H1 (cell line): ENCODE measurements around the gene PLEKHG5. TPM values are rescaled to one million over a fixed set of nuclear protein-coding genes. Genes with fewer than 3 reads are reported as not detected.

Experiments
- CTCF ChIA-PET: fragments of 300-600 bp; sonication (Branson Sonifier 250); formaldehyde crosslinking; loops from one replicate; lab custom pipeline; 2021; ENCODE audit not compliant: partially characterized antibody; lab: Charles Lee
- POLR2A ChIA-PET: fragments of 300-600 bp; sonication (Branson Sonifier 250); formaldehyde crosslinking; loops from one replicate; lab custom pipeline; 2021; ENCODE audit warnings: inconsistent platforms; ENCODE audit not compliant: partially characterized antibody; lab: Charles Lee
- DNase-seq, 2 experiments: peaks; one replicate each; pipeline versions ENCODE4 v3.0.0 to v3.0.0-alpha.2; 2010 to 2022; ENCODE audit warnings: low spot score in 2 of 2, low read depth in 1 of 2, mixed read lengths in 1 of 2
- FAIRE-seq: peaks from 2 replicates; lab custom pipeline; 2011; peaks lifted over from hg19 to GRCh38; lab: Jason Lieb, UNC
- H2AFZ ChIP-seq: 2 replicates; pipeline ENCODE4 v1.8.1; 2012; ENCODE audit warnings: low read length, inconsistent platforms
- H2AK5ac ChIP-seq: 2 replicates; pipeline ENCODE4 v1.6.1; 2013; ENCODE audit warnings: low read depth, low read length
- H2BK120ac ChIP-seq: replicated peaks from 2 replicates; pipeline ENCODE3; 2013; ENCODE audit warnings: low read depth, low read length, inconsistent platforms
- H2BK12ac ChIP-seq: 2 replicates; pipeline ENCODE4 v1.6.1; 2013; ENCODE audit warnings: low read depth, low read length
- H2BK15ac ChIP-seq: 2 replicates; pipeline ENCODE4 v1.6.1; 2013; ENCODE audit warnings: low read length
- H2BK20ac ChIP-seq: 2 replicates; pipeline ENCODE4 v1.6.1; 2013; ENCODE audit warnings: low read length
- H2BK5ac ChIP-seq: 2 replicates; pipeline ENCODE4 v1.6.1; 2013; ENCODE audit warnings: low read depth, low read length
- H3K14ac ChIP-seq: 2 replicates; pipeline ENCODE4 v1.6.1; 2013; ENCODE audit warnings: inconsistent platforms; ENCODE audit not compliant: insufficient read length
- H3K18ac ChIP-seq: 2 replicates; pipeline ENCODE4 v1.6.1; 2013; ENCODE audit warnings: low read length; ENCODE audit errors: extremely low read depth
- H3K23ac ChIP-seq: 2 replicates; pipeline ENCODE4 v1.6.1; 2013; ENCODE audit warnings: inconsistent platforms; ENCODE audit not compliant: insufficient read length
- H3K23me2 ChIP-seq: 2 replicates; pipeline ENCODE4 v1.6.1; 2013; ENCODE audit warnings: low read depth, low read length
- H3K27ac ChIP-seq: 2 replicates; pipeline ENCODE4 v1.6.1; 2011; ENCODE audit warnings: low read depth, low read length, inconsistent platforms
- H3K27me3 ChIP-seq, 4 experiments: replicated peaks in 1 of 4; 1 replicate in 1 of 4; 2 replicates in 3 of 4; pipeline versions ENCODE4 v1.6.1 to v1.8.1; 2011 to 2013; ENCODE audit warnings: low read length in 3 of 4, mild to moderate bottlenecking in 3 of 4, inconsistent platforms in 2 of 4, mixed read lengths in 2 of 4, moderate library complexity in 1 of 4; ENCODE audit not compliant: control insufficient read depth in 3 of 4, insufficient read depth in 3 of 4; ENCODE audit errors: extremely low read depth in 1 of 4
- H3K36me3 ChIP-seq, 4 experiments: 2 replicates each; pipeline versions ENCODE4 v1.6.1 to v1.8.1; 2011 to 2013; ENCODE audit warnings: mild to moderate bottlenecking in 4 of 4, low read length in 3 of 4, moderate library complexity in 2 of 4, control low read depth in 1 of 4, inconsistent platforms in 1 of 4; ENCODE audit not compliant: insufficient read depth in 4 of 4, control insufficient read depth in 2 of 4
- H3K4ac ChIP-seq: replicated peaks from 2 replicates; pipeline ENCODE3; 2013; ENCODE audit warnings: low read length, low read depth, mixed read lengths, inconsistent platforms; ENCODE audit not compliant: insufficient read length
- H3K4me1 ChIP-seq, 4 experiments: replicated peaks in 1 of 4; 1 replicate in 1 of 4; 2 replicates in 3 of 4; pipeline versions ENCODE4 v1.6.1 to v1.8.1; 2011 to 2013; ENCODE audit warnings: low read length in 3 of 4, inconsistent platforms in 2 of 4, mixed read lengths in 1 of 4; ENCODE audit not compliant: insufficient read depth in 4 of 4, control insufficient read depth in 3 of 4
- H3K4me2 ChIP-seq, 2 experiments: 2 replicates each; pipeline versions ENCODE4 v1.6.1 to v1.8.1; 2011 to 2013; ENCODE audit warnings: low read depth in 2 of 2, low read length in 2 of 2, control low read depth in 1 of 2, inconsistent platforms in 1 of 2, mild to moderate bottlenecking in 1 of 2; ENCODE audit not compliant: insufficient read depth in 1 of 2
- H3K4me3 ChIP-seq, 4 experiments: fragments of 200-600, 300-600 bp in 1 of 4; sonication (generic), shearing (Covaris generic), sonication (Bioruptor Twin) in 1 of 4; 2 replicates each; pipeline versions ENCODE4 v1.5.1 to v1.8.1; 2011 to 2016; ENCODE audit warnings: low read length in 4 of 4, low read depth in 3 of 4, control low read depth in 2 of 4, inconsistent platforms in 2 of 4, mild to moderate bottlenecking in 2 of 4, mixed read lengths in 1 of 4, moderate library complexity in 1 of 4; ENCODE audit not compliant: insufficient read depth in 2 of 4; ENCODE audit errors: extremely low read depth in 1 of 4
- H3K56ac ChIP-seq: replicated peaks from 2 replicates; pipeline ENCODE3; 2013; ENCODE audit warnings: low read depth, mild to moderate bottlenecking, mixed read lengths, low read length, inconsistent platforms; ENCODE audit not compliant: insufficient read length
- H3K79me1 ChIP-seq: 2 replicates; pipeline ENCODE4 v1.6.1; 2013; ENCODE audit warnings: low read depth, low read length, control low read depth
- H3K79me2 ChIP-seq, 2 experiments: 2 replicates each; pipeline versions ENCODE4 v1.6.1 to v1.8.1; 2012 to 2013; ENCODE audit warnings: low read length in 2 of 2, mild to moderate bottlenecking in 2 of 2, inconsistent platforms in 1 of 2; ENCODE audit not compliant: insufficient read depth in 2 of 2, control insufficient read depth in 1 of 2
- H3K9ac ChIP-seq, 4 experiments: replicated peaks in 1 of 4; 1 replicate in 1 of 4; 2 replicates in 3 of 4; pipeline versions ENCODE4 v1.6.1 to v1.8.1; 2011 to 2013; ENCODE audit warnings: low read depth in 3 of 4, low read length in 3 of 4, control low read depth in 2 of 4, mild to moderate bottlenecking in 2 of 4, moderate library complexity in 2 of 4, inconsistent platforms in 1 of 4; ENCODE audit errors: extremely low read depth in 1 of 4
- H3K9me3 ChIP-seq, 2 experiments: 2 replicates each; pipeline versions ENCODE4 v1.6.1 to v1.8.1; 2012 to 2013; ENCODE audit warnings: mild to moderate bottlenecking in 2 of 2, moderate library complexity in 2 of 2, control low read depth in 1 of 2, inconsistent platforms in 1 of 2, low read depth in 1 of 2, low read length in 1 of 2, mixed read lengths in 1 of 2; ENCODE audit not compliant: insufficient read depth in 2 of 2
- H4K20me1 ChIP-seq, 2 experiments: replicated peaks in 1 of 2; 2 replicates each; pipeline versions ENCODE3 to v1.8.1; 2011 to 2013; ENCODE audit warnings: inconsistent platforms in 2 of 2, low read length in 2 of 2, mild to moderate bottlenecking in 1 of 2; ENCODE audit not compliant: insufficient read depth in 2 of 2, control insufficient read depth in 1 of 2
- H4K5ac ChIP-seq: 2 replicates; pipeline ENCODE4 v1.6.1; 2013; ENCODE audit warnings: low read length, low read depth, mixed read lengths, inconsistent platforms; ENCODE audit not compliant: insufficient read length
- H4K8ac ChIP-seq: 2 replicates; pipeline ENCODE4 v1.8.0; 2013; ENCODE audit warnings: mild to moderate bottlenecking, moderate library complexity, low read length, inconsistent platforms; ENCODE audit not compliant: insufficient read depth; ENCODE audit errors: extremely low read depth
- H4K91ac ChIP-seq: replicated peaks from 2 replicates; pipeline ENCODE3; 2013; ENCODE audit warnings: low read length, mixed read lengths, inconsistent platforms; ENCODE audit not compliant: insufficient read length
- KDM4A ChIP-seq: IDR thresholded peaks from one replicate; pipeline ENCODE4 v1.7.1; 2012; ENCODE audit warnings: low read depth, mild to moderate bottlenecking, moderate library complexity, low read length, inconsistent platforms; ENCODE audit not compliant: severe bottlenecking
- KDM5A ChIP-seq: fragments of 200-600 bp; IDR thresholded peaks from 2 replicates; pipeline ENCODE4 v1.7.1; 2012; ENCODE audit warnings: mild to moderate bottlenecking, low read length, inconsistent platforms, mixed read lengths
- SUZ12 ChIP-seq: fragments of 200-600 bp; sonication (generic); IDR thresholded peaks from 2 replicates; pipeline ENCODE4 v1.6.1; 2012; ENCODE audit warnings: mild to moderate bottlenecking, inconsistent platforms, low read length, moderate library complexity, mixed read lengths
- WGBS, 2 experiments: shearing (Covaris generic) in 1 of 2; methylation state at CpG; one replicate each; pipeline versions ENCODE4 v1.1.6 to v1.1.7; 2013 to 2015; ENCODE audit warnings: low lambda C conversion rate in 2 of 2, mixed read lengths in 2 of 2, inconsistent platforms in 1 of 2, low coverage in 1 of 2, missing lambda C conversion rate in 1 of 2; ENCODE audit not compliant: insufficient replicate concordance in 2 of 2, insufficient coverage in 1 of 2, insufficient read length in 1 of 2; ENCODE audit errors: extremely low coverage in 1 of 2, missing lambda C conversion rate in 1 of 2; 5-methylcytosine and 5-hydroxymethylcytosine counted together
- polyA plus RNA-seq, 7 experiments: library from polyadenylated mRNA; depleted of rRNA in 3 of 7; stranded (reverse) in 5 of 7; unstranded in 2 of 7; fragments of >200 nt in 5 of 7; fragments of 200-250 nt in 2 of 7; gene quantifications; 1 replicate in 5 of 7; 2 replicates in 1 of 7; 4 replicates in 1 of 7; pipeline versions ENCODE4 v1.2.1 to v1.2.3, GENCODE V29; 2011 to 2013; ENCODE audit warnings: missing spikeins in 2 of 7, mixed read lengths in 2 of 7
- total RNA-seq: library from RNA; stranded (reverse); fragmentation: NEBNext Ultra II Directional; extraction: Animal tissue kit (Norgen Biotek cat#: 25700); gene quantifications from 2 replicates; pipeline ENCODE4 v1.2.1, GENCODE V29; 2021

The PLEKHG5 gene
- total and polyA plus RNA-seq, 2 of the 8 experiments (the other 6 are each of a cell fraction or from before 2014, with no cell fraction given): 10.4 to 13.8 TPM

GRCh38 chr1:6498576-6499111 is 7.2 kb upstream of the PLEKHG5 start:
- no peak overlapping the region for H3K23ac ChIP-seq
- peaks cover 12% of the 10 kb centered on the region; the same call in 1 of the 2 replicates for H3K23me2 ChIP-seq
- no peak overlapping the region for H4K91ac ChIP-seq
- no peak overlapping the region; a peak in 1 of 4 replicates for H3K4me2 ChIP-seq
- no peak overlapping the region for H4K5ac ChIP-seq
- no peaks in the 10 kb centered on the region; the same call in 1 of the 2 replicates for H3K79me1 ChIP-seq
- H2BK120ac ChIP-seq: no peak overlapping the region
- H3K18ac ChIP-seq: no peak overlapping the region; the same call in 1 of the 2 replicates
- FAIRE-seq (no peak), DNase-seq (no peak)
- H3K56ac ChIP-seq: no peak overlapping the region
- no peaks in the 10 kb centered on the region for H3K9me3 ChIP-seq
- H2BK15ac ChIP-seq: no peak overlapping the region; the same call in 1 of the 2 replicates
- H3K79me2 ChIP-seq: no peaks in the 10 kb centered on the region
- no peak overlapping the region for H4K8ac ChIP-seq
- H2BK5ac ChIP-seq: no peak overlapping the region
- peaks cover 4% of the 10 kb centered on the region in 2 experiments for H4K20me1 ChIP-seq
- H3K27ac ChIP-seq: no peak overlapping the region
- POLR2A ChIA-PET: interaction anchor here (0.7 to 1.5 kb wide), 5 partner anchors 12 to 105 kb away, joined by 3 to 4 read pairs (median 4); no protein-coding TSS in a partner anchor
- H3K4ac ChIP-seq: no peak overlapping the region
- H2AFZ ChIP-seq: no peak overlapping the region
- H3K14ac ChIP-seq: no peak overlapping the region
- no peak overlapping the region for H3K4me3 ChIP-seq
- H2BK12ac ChIP-seq: no peak overlapping the region
- peaks cover 0 to 31% (median 20%) of the 10 kb centered on the region in 4 experiments; a peak in 5 of 7 replicates for H3K27me3 ChIP-seq
- TF ChIP-seq KDM4A: no peak
- no peak for TF ChIP-seq SUZ12
- TF ChIP-seq KDM5A: no peak
- H3K36me3 ChIP-seq: no peaks in the 10 kb centered on the region
- H3K4me1 ChIP-seq: peaks cover 0 to 27% (median 14%) of the 10 kb centered on the region in 4 experiments; a peak in 6 of 7 replicates
- H2BK20ac ChIP-seq: no peak overlapping the region
- H2AK5ac ChIP-seq: no peak overlapping the region
- CTCF ChIA-PET: interaction anchor here (0.7 to 10.2 kb wide), 7 partner anchors 9 to 82 kb away, joined by 3 to 107 read pairs (median 3); no protein-coding TSS in a partner anchor
- H3K9ac ChIP-seq: no peak overlapping the region; a peak in 1 of 7 replicates
- WGBS, 2 experiments: 85% methylated on average over 10 of the region's 13 CpGs; no CpG with 5 or more reads in 1 of the 2 experiments
